Fibroblast of mammary gland (primary cell): ENCODE results near the gene ACOT12.

Experiments
- DNase-seq: peaks from one replicate; pipeline ENCODE4 v3.0.0-alpha.2; 2010; ENCODE audit warnings: low read depth
- H3K4me3 ChIP-seq: 2 replicates; pipeline ENCODE4 v1.5.1; 2011; ENCODE audit warnings: low read depth, mild to moderate bottlenecking, low read length, moderate library complexity; ENCODE audit not compliant: control insufficient read depth
- CTCF ChIP-seq: conservative IDR thresholded peaks from 2 replicates; pipeline ENCODE4 v1.5.1; 2011; ENCODE audit warnings: low read depth, low read length, inconsistent platforms; ENCODE audit not compliant: control insufficient read depth, insufficient read depth

The ACOT12 gene

DNA sequence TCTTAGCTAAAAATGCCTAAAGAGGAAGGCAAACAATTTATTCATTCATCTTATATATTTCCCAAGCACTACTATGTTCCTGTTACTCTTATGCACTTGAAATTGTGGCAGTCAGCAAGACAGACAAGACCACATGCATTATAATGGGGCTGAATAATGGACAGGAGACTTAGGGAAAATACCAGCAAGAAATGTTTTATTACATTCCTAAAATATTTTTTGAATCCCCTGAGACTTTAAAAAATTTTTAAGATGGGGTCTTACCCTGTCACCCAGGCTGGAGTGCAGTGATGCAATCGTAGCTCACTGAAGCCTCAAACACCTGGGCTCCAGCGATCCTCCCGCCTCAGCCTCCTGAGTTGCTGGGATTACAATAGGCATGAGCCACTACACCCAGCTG, 79.4 kb downstream of the ACOT12 start:
- no peak overlapping the region for H3K4me3 ChIP-seq
- DNase-seq = no peak
- no peak for TF ChIP-seq CTCF

- no peak for TF ChIP-seq CTCF
- no peak overlapping the region for H3K4me3 ChIP-seq
- DNase-seq = peak; percentile 28
Observed at GRCh38 chr5:81313686-81314085, 80.2 kb downstream of the ACOT12 start.

DNA sequence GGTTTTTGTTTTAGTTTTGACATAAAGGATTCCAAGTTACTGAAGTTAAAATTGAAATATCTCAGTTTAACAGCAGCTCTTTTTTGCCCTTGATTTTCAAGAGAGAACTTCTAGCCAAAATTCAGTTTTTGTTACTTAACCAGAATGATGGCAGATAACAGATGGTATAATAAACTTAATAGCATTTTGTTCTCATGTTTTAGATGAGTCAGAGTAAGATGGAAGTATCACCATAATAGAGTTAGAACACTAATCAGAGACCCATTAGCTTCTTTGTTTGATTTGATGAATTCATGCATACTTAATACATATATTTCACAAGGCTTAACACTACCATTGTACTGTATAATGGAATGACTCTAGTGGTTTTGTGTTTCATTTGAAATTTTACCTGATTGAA, 80.7 kb downstream of the ACOT12 start:
- no peak for TF ChIP-seq CTCF
- no peak overlapping the region for H3K4me3 ChIP-seq
- no peak for DNase-seq

DNA sequence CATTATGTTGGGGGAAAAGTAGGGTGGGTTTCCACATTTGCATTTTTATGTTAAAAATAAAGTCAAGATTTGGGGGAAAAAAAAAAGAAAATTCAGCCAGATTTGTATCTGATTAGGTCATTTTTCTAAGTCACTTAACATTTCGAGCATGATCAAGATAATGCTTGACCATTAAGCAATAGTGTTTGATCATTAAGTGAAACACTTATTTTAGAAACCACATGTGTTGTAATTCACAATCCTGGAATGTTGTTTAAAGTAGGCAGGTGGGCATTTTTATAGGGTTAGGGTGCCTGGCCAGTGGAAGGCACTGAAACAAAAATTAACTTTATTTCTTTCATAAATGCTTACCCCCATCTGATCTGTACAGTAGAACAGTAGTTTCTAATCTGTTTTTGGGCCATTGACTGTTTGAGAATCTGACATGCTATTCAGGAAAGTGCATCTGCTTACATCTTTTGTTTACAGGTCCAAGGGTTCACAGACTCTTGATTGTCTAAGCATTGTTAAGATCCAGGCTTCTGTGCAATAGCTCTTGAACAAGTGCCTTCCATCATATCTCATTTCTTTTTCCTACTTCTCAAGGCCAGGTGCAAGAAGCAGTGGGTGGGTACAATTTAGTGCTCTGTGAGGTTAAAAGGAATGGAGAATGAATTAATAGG, 83.4 kb downstream of the ACOT12 start:
- TF ChIP-seq CTCF = no peak
- no peak for DNase-seq
- no peak overlapping the region for H3K4me3 ChIP-seq

DNA sequence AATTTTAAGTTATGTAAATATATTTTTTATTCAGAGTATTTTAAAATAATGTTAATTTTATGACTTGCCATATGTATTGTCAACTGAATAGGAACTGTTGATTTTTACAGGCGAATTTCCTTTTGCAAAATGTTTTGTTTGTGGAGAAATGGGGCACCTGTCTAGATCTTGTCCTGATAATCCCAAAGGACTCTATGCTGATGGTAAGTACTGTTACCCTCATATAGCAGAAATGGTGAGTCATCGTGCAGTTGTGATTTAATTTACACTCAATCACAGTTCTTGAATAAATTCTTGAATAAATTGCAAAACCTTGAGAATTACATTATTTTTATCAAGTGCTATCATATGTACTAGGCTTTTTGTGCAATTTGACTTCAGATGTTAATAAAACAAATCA, 85.1 kb downstream of the ACOT12 start:
- no peak for TF ChIP-seq CTCF
- no peak overlapping the region for H3K4me3 ChIP-seq
- DNase-seq = no peak

- TF ChIP-seq CTCF = no peak
- no peak overlapping the region for H3K4me3 ChIP-seq
- no peak for DNase-seq
Observed at GRCh38 chr5:81305785-81306184, 88.1 kb downstream of the ACOT12 start.

- no peak for TF ChIP-seq CTCF
- peak; percentile 88 for DNase-seq
Observed at GRCh38 chr5:81303563-81303962, 90.4 kb downstream of the ACOT12 start.

More at GRCh38 chr5:81303563-81303962, 90.4 kb downstream of the ACOT12 start:
- no peak overlapping the region for H3K4me3 ChIP-seq
